HG03520 (cell line): ENCODE measurements around the gene RAP2A.

Experiments
- ATAC-seq: cut with Tn5 transposase; IDR thresholded peaks from one replicate; pipeline ENCODE4 v1.9.1; 2021; ENCODE audit warnings: mild to moderate bottlenecking, moderate library complexity; ENCODE audit not compliant: unreplicated experiment

RAP2A gene

DNA sequence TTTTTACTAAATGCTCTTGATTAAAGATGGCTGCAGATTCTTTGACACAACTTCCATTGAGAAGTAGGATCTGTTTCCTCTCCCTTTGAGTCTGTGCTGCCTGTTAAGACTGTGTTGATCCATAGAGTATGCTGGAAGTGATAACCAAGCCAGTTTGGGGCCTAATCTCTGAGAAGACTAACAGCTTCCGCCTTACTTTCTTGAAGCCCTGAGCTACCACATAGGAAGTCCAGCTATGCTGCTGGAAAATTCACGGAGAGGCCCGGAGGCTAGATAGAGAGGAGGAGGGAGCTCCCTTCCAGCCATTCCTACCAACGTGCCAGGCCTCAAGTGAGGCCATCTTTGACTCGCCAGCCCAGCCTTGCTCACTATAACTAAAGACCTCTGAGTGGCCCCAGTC is 12.5 kb downstream of the RAP2A start:
- no peak for ATAC-seq

DNA sequence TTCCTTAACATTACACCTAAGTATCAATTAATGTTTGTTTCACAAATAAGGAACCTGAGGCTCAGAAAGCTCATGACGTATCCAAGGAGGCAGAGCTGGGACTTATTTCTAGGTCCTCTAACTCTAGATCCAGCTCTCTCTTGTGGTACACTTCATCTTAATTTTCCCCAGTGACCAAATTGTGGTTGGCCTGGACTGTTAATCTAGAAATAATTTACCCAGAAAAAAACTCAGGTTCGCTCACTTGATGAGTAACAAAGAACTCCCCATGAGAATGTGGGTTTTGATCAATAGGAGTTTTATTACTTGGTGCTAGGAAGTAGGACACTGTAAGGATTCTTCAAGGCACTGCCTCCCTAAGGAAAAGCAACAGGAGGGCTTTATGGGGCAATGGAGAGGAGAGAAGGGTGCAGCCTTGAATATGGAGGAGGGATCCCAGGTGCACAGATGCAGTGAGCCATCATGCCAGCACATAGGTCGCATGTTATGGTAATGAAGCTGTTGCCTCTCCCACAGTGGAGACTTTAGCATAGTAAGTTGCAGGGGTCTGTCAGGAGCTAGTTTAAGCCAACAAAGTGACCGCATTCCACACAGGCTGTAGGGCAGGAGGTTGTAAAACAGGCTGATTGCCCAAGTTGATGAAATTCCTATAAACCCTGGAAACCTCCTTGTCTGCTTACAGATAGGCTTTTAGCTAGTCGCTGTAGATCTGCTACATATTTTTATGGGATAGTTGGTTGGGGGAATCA is 14.7 kb downstream of the RAP2A start:
- ATAC-seq: no peak

DNA sequence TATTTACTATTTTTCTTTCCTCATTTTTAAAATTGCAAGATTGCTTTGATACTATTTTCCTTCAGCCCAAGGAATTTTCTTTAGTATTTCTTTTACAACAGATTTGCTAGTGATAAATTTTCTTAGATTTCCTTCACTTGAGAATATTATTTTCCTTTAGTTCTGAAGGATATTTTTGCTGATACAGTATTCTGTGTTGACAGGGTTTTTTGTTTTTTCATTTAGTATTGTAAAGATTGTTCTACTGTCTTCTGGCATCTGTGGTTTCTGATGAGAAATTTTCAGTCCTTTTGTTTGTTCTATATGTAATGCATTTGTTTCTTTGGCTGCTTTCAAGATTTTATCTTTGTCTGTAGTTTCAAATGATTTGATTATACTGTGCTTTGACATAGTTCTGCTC is 20.7 kb downstream of the RAP2A start:
- ATAC-seq: no peak

DNA sequence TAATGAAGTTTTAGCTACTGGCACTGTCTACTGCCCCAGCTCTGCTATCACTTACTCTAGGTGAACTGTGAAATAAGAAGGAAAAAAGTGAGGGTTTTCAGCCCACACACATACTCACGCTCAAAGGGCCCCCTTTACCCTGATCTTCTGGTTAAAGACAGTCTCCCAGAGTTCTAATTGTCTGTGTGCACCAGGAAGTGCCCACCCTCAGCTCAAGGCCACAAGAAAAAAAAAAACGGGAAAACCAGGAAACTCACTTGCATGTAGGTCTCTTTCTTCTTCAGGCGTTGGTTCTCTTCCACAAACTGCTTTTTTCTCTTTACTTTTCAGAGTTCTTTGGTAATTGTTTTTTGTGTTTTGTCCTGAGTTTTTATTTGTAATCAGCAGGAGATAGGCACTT is 22.1 kb downstream of the RAP2A start:
- ATAC-seq: no peak

DNA sequence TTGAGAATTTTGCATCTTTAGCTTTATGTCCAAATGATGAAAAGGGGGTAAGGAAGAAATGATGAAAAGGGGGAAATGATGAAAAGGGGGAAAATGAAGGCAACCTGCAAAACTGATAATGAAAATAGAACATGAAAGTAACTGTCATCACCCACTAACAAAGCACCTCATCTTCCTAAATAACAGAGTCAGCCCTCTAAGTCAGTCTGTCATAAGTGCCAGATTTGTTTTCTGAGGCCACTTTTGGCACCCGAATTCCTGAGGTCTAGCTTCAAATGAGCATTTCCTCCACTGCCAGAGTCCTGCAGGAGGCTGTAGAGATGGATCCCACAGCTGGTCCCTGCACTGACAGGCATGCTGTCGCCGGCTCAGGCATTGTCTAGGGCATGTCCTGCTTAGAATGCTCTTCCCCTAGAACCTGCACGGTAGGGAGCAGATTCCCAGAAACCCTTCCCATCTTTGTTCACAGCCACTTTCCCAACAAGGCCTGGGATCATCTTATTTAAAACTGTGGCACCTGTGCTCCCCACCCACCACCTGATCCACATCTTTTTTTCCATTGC is 25.3 kb downstream of the RAP2A start:
- ATAC-seq: no peak

DNA sequence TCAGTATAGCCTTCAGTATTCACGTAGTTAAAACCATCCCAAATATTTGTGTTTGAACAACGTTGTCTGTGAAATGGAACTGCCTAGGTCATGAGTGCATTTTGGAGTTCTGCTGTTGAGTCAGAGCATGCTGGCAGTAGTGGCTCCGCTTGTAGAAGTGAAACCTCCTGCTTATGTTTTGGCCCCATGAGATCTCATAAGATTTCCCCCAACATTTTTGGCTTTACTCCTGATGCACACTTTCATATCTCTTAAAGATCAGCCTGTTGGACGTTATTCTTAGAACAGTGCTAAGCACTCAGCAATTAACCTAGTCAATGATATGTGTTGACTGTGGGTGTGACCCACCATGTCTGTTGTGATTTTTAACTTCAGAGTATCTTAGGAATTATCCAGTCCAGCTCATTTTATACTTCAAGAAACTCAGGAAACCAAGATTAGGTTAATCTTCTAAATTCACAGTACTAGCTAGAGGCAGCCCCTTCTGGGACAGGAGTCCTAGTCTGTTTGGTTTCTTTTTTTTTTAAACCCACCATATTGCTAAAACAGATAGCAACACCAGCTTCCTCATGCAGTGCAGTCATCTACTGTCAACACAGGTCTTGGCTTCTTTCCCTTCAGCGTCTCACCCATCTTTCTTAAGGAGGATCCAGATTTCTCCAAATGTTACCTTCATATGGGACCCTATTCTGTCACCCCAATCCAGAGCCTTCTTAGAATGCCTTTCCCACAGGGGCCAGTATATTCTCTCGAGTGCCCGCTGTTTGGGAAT is 26.2 kb downstream of the RAP2A start:
- peak; percentile 93 for ATAC-seq

DNA sequence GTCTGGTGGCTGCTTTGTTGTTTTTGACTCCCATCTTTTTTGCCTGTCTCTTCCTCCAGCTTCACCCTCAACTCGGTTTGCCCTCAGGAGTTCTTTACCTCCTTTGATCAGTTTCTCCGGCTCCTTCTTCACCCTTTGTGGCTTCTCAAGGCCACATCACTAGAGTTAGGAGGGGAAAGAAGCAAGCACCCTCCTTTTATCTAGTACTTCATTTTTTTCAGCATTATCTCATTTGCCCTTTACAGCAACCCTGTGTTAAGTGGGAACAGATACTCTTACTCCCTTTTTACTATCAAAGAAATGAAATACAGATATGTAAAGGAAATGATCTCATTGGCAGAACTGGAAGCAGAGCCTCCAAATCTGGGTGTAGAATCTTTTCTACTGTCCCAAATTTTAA is 26.9 kb downstream of the RAP2A start:
- ATAC-seq: no peak

DNA sequence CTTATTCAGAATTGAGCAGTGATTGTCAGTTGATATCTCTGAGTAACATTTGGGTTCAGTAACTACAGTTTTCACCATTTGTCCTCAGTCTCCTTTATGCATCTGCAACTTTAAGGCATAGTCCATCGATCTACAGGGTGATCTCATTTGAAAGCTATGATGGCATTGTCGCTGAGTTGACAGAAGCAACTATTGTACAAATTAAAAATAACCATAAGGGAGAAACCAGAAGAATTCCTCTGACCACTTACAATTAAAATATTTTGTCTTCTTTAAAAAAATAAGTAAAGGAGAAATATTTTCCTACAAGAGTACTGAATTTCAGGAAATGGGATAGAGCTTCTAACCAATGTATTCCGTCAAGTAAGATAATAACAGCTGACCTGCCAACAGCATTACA is 30.6 kb downstream of the RAP2A start:
- no peak for ATAC-seq

DNA sequence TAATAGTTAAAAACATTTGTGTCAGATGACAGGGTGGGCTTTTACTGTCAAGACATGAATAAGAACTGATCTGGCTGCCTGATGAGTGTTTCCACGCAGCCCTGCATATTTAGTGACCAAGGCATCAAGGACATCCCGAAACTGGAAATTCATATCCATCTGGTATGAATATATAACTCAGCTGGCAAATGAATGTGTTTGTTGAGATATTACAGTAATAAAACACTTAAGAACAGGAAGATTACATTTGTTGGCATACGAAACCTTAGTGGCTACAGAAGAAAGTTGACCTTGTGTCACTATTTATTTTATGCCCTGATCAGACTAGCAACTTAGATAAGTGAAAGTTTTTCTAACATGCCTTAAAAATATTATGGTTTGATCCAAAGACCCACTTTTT is 32.8 kb downstream of the RAP2A start:
- ATAC-seq: no peak

DNA sequence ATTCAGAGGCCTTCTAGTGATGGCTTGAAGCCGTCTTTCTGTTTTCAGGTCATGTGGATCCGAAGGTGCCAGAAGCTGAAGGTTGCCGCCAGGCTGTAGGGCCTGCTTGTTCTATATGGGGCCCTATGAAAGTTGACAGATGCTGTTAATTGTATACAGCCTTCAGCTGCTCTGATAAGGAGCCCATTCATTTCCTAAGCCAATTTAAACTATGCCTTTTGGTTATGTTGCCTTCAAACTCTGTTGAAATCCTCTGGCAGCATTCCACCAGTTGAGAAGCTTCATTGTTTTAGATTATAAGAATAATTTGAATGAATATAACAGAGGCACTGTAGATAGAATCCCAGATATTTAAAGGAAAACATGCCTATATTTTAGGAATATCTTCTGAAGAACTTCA is 34.4 kb downstream of the RAP2A start:
- no peak for ATAC-seq

DNA sequence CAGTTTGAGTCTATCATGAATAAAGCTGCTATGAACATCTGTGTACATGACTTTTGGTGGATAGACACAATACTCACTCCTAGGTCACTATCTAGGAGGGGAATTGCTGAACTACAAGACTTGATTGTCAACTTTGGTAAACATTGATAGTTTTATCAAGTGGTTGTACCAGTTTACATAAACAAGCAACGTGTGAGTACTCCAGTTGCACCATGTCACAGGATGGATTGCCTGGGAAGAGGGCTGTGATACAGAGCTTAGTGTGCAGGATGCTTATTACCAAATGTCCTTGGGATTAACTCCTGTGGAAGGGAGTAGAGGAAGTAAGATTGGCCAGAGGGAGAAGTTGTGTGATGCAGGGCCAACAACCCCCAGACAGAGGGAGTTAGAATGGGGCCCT is 37.7 kb downstream of the RAP2A start:
- ATAC-seq: no peak

DNA sequence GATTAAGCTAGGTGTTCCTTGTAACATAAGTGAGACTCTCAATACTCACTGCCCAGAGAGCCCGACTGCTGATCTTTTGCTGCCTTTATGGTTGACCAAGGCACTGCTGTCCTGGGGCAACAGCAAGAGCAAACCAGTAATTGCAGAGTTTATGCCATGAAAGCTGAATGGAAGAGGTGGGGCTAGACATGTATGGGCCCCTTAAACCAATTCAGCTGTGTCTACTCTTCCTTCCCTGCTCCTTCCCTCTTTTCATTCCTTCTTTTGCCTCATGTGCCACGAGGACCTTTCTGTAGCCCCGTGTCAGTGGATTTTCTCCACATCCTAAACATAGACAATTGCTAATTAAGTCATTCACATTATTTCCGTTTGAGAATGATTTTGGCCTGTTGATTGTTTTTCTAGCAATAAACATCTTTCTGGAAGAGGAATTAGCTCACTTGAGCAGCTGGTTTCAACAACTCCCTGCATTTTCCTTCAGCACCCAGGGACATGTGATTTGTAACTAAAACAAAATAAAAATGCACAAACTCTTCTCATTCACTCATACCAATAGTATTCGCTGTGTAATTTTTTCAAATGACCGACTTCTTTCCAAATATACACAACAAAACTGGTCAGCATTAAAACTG is 40.5 kb downstream of the RAP2A start:
- no peak for ATAC-seq

DNA sequence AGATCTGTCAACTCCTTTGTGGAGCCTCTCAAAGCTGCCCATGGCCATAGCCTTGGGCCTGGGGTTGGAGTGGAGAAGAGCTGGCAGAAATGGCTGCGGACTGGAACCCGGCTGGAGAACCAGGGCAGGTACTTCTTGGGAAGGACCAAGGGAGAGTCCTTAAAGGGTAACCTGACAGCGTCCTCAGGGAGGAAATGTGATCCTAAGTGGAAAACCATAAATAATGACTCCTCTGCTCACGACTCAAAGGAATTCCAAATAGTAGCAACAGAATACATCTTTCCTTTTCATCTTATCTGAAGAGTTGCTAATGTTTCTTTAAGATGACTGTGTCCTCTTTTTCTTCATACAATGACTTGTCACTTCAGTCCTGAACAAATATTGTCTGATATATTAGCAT is 41.0 kb downstream of the RAP2A start:
- ATAC-seq: no peak

DNA sequence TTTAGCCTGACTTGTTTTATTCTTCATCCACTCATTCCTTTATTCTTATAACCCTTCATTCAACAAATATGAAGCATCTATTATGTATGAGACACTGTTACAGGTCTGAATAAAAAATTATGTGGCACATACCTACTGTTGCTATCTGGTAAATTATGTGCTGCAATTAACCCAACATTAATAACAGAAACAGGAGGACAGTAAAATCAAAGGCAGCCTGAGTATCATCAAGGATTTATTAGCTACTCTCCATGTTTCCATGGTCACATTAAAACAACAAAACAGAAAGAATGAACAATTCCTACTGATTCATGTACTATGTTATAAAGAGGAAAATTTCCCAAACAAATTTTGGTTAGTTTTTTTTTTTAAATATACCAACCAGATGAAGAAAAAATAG is 43.9 kb downstream of the RAP2A start:
- ATAC-seq: no peak

DNA sequence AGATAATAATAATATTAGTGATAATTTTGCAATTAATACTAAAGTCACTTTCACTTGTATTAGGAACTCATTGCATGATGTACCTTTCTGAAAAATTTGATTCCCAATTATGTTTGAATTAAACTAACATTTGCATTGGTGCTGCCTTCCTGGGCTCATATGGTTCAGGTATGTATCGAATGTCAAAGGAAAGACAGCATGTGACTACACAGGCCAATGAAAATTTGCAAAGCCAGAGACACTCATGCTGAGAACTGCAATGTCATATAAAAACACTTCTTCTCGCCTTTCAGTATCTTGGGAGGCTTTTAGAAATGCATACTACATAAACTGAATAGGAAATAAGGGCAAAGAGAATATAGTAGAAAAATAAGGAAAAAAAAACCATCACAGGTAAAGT is 44.3 kb downstream of the RAP2A start:
- ATAC-seq: no peak

DNA sequence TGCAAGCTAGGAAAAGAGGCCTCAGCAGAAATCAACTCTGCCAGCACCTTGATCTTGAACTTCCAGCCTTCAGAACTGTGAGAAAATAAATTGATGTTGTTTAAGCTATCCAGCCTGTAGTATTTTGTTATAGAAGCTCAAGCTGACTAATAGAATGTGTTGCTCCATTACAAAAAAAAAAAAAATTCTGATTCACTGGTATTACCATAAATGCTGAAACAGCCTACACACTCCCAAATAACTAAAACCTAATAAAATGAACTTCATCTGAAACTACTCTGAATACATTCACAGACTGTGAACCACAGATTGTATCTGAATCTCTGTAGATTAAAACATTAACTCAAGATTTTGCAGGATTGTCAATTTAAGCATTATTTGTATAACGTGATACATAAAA is 49.5 kb downstream of the RAP2A start:
- ATAC-seq: no peak

DNA sequence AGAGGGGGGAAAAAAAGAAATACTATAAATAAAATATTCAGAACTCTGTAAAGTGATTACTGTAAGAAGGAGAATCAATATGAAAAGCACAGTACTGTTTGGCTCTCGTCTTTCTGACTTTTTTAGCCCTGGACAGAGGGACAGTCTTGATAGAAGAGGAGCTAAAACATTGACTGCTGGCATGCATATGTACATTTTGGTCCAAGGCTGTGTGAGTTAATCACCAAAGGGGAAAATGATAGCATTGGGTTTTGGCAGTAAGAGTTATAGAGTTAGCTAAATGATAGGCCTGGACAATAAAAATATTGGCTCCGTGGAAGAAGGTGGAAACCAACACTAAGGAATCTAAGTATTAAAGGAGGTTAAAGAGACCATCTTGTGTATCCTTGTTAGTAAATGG is 50.3 kb downstream of the RAP2A start:
- no peak for ATAC-seq

DNA sequence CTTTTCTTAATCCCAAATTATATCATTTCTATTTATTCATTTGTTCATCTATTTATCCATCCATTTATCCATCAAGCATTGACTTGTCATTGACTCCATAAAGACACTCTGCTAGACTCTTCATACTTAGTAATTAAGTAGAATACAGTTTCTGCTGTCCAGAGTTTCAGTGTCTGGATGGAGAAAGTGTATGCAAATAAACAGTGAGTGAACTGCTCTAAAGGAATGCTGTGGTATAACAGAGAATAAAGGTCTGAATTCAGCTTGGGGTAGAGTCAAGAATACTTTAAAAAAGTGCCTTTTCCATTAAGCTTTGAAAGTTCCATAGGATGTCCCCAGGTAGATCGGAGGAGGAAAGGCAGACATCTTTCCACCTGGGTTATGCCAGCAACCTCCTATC is 51.4 kb downstream of the RAP2A start:
- ATAC-seq: no peak

DNA sequence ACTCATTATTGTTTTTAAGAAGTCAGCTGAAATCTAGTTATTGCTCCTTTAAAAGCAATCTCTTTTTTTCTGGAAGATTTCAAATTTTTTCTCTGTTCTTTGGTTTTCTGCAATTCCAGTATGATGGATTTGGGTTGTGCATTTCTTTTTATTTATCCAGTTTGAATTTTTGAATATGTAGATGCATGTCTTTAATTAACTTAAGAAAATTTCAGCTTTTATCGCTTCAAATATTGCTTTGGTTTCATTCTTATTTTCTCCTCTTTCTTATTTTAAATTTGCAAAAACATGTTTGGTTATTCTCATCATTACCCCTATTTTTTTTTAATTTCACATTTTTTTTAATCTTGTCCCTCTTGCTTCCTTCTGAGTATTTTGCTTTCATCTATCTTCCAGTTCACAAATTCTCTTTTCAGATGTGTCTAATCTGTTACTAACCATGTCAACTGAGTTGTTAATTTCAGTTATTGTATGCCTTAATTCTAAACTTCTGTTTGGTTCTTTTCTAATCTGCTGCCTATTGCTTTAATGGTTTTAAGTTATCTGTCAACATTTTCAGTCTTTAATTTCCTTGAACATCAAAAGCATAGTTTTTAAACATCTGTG is 56.8 kb downstream of the RAP2A start:
- no peak for ATAC-seq

DNA sequence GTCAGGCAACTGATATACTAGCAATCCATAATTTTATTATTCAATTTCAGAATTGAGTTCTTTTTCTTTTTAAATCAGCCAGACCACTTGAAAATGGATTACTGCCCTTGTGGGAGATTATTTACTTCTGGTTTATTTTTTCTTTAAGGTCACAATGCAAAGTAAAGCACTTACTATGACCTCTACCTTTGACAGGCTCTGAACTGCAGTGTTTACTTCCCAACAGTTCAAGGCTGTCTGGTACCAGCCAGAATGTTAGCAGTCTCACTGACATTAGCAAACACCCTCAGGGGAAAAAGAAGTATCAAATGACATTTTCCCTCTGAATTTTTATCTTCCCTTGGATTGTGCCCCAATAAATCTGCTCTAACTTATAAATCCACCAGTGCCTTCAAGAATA is 57.5 kb downstream of the RAP2A start:
- no peak for ATAC-seq

DNA sequence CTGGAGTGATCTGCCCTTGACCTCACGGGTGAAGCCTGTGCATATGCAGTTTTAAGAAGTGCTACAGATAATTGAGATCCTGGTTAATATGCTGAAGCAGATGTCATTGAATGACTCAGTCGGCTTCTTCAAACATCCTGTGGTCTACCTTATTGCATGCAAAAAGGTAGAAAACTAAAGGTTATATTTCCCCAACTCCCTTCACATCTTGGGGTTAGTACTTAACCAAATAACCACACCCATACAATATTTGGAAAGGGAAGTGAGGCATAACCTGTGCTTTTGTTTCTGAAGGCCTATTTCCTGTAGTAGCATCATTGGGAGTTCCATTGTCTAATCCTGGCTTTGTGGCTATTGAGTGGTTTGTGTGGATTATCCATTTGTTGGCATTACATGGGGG is 58.3 kb downstream of the RAP2A start:
- ATAC-seq: no peak
